HG03060 (cell line): ENCODE data around the gene EIF3A.

Experiments
- ATAC-seq: cut with Tn5 transposase; IDR thresholded peaks from one replicate; pipeline ENCODE4 v1.9.1; 2021; ENCODE audit warnings: low read depth, moderate number of reproducible peaks; ENCODE audit not compliant: unreplicated experiment

The EIF3A gene

DNA sequence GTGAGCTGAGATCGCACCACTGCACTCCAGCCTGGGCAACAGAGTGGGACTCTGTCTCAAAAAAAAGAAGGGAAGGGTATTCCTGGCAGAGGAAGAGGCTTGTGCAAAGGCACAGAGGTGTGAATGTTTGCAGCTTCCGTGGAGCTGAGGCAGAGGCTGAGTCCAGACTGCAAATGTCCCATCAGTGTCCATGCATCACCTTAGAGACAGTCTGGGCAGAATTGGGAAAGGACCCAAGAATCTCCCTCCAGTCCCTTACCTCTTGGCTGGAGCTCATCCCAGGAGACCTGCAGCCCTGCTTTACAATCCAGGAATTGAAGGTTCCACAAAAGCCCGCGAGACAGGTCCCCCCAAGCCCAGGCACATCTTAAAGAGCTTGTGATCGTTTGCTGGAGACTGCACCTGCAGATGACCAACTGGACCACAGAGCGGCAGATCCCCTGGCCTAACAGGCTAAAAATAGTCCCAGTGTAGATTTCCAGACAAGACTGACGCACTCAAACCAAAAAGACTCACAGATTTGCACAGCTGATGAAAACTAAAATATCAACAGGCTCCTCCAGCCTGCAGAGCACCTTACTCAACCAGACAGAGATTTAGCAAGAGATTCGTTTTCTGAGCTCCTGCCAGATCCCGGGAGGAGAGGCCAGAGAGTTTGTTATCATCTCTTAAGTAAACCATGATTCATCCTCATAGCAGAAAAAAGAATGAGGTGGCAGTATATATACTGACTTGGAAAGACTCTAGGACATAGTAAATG is 74.0 kb downstream of the EIF3A start:
- ATAC-seq: no peak

DNA sequence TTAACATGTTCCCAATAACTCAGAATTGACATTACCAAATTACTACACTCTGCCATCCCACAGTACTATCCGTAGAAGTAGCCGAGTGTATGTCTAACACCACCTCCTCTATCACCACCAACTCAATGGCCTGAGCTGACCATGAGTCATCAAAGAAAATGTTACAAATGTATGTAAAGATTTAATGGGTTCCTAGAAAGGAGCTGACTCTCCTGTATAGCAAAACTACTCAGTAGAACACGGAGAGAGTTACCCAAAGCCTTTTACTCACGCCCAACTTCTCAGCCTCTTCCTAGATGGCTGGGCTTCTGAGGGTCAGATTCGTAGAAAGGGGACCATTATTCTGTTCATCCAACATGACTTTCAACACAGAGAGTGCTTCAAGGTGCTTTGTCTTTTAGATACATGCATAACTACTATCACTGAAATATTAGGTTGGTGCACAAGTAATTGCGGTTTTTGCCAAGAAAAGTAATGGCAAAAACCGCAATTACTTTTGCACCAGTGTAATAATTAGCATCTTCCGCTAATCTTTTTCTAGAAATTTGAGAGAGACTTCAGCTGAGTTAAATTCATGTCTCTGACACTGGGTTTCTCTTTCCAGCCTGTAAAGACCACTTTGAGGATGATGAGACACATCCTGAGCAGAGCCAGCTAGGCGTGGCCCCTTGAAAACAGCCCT is 75.1 kb downstream of the EIF3A start:
- ATAC-seq: no peak

DNA sequence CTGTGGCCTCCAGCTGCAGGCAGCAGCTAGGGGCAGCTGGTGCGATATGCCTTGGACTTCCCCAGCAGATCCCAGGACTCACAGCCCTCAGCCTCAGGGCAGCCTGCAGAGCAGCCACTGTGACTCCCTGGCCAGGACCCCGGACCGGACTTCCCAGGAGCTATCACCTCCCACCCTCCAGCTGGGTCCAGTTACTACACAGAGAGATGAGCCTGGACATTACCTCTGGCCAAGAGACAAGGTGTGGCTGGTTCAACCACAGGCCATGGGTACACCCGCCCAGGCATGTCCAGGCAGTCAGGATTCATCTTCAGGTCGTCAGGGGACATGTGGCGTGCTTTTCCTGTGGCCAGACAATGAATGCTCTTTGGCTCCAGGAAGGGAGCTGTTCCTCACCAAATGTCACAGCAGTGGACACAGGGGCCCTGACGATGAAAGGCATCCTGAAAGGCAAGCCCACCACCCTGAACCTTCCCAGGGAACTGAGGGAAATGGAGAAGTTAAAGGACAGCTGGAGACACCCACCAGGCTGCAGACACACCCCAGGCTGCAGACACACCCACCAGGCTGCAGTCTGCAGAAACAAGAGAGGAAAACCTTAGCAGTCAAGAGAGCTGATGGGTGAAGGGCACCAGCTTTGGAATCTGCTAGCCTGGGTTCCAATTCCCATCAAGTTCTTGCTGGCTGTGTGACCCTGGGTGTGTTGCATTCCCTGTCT is 76.9 kb downstream of the EIF3A start:
- no peak for ATAC-seq

DNA sequence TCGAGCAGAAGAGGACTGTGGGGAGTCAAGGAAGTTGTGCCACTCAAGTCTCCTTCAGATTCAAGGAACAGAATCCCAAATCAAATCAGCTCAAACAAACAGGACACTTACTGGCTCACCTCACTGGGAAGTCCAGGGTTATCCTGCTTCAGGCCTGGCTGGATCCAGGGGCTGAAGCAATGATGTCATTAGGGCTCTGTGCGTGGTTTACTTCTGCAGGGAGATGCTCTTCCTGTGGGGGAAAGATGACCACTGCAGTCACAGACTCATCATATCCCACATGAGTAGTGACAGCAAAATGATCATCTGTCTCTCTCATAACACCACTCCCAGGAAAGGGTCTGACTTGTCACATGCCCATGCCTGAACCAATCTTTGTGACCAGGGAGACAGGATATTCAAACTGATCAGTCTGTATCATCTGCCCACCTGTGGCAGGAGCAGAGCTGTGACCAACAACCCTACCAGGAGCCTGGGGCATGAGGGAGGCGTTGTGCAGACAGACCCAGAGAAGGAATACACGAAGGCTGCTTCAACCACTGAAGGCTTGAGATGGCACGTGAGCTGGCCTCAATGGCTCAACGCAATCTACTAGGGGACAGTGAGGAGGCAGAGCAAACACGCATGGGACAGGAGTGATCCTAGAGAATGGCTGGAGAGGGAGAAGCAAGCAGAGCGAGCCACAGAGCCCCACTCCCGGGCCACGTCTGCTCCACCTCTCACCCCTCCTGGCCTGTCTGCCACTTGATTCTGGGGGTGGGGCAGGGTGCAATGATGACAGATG is 78.7 kb downstream of the EIF3A start:
- no peak for ATAC-seq

DNA sequence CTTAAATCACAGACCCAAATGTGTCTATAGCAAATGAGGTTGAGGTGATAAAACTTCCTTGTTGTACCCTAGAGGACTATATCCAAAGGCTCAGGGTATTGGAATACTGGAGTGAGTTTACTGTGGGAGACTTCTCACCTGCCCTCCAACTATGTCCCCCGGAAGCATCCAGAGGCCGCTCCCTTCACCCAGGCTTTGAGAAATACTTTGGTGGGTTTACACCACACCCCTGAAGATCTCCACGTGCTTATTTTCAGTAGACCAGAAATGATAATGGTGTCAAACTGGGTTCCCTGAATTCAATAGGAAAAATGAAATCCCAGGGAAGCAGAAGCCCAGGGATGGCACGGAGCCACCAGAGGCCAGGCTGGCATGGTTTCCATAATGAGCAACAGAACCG is 82.4 kb downstream of the EIF3A start:
- no peak for ATAC-seq

DNA sequence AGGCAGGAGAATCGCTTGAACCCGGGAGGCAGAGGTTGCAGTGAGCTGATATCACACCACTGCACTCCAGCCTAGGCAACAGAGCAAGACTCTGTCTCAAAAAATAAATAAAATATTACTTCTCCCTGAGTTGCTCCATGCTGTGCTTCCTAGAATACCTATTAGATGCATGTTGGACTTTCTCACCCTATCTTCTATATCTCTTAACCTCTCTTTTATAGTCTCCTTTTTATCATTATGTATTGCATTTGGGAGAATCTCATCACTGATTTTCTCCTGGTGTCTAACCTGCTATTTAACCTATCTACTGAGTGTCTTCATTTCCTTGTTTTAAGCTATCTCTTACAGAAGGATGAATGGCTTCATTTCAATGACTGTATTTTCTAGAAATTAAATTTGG is 83.2 kb downstream of the EIF3A start:
- ATAC-seq: no peak

DNA sequence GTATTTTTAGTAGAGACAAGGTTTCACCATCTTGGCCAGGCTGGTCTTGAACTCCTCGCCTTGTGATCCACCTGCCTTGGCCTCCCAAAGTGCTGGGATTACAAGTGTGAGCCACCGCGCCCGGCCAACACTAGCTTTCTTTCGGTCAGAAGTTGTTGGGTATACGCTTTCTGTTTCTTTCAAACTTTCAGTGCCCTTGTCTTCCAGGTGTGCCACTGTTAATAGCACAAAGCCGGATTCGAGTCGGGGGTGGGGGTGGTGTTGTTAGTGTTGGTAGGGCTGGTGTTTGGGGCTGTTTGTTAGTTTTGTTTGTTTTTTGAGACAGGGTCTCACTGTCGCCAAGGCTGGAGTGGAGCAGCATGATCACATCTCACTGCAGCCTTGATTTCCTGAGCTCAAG is 84.9 kb downstream of the EIF3A start:
- ATAC-seq: no peak

DNA sequence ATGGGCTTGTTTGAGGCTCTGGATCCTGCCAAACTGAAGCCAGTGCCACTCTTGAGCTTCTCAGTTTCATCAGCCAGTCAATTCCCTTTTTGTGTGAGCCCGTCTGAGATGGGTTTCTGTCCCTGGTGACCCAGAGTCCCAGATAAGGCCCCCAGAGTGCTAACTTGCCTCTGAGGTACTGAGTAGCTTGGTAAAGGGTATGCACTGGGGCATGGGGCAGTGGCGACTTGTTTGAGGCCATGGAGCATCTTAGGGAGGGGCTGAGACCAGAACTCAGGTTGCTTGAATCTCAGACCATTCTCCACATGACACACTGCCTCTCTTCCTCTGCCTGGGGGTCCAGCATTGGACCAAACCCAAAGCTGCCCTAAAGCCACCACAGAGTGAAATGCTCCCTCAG is 86.3 kb downstream of the EIF3A start:
- no peak for ATAC-seq

DNA sequence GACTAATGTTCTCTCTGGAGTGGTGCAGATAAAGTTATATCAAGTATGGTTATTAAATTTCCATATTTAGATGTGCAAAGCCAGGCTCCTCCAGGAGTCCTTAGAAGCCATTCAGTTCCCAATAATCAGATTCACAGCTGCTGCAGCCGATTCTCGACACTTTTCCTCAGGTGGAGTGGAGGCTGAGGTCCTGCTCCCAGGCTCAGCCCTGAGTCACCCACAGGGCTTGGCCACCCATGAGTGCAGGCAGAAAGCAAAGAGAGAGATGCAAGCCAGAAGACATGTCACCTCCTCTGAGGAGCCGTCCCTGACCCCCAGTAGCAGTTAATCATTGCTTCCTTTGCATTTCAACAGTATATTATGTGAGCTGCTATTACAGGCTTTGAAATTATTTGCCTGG is 87.4 kb downstream of the EIF3A start:
- ATAC-seq: no peak

DNA sequence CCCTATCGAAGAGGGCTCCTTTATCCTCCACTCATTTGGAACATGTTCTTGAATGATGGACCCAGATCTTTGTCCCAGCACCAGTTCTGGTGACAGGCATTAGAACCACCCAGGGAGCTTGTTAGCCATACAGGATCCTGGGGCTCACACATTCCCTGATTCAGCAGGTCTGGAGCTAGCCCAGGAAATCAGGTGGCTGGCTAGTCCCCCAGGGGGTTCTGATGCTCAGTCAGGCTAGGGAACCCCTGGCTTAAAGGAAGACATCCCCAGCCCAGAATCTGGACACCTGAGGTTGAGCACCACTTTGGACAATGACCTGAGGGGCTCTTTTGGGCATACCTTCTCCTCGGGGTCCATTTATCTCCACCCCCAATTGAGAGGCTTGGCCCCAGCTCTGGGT is 88.1 kb downstream of the EIF3A start:
- ATAC-seq: no peak

DNA sequence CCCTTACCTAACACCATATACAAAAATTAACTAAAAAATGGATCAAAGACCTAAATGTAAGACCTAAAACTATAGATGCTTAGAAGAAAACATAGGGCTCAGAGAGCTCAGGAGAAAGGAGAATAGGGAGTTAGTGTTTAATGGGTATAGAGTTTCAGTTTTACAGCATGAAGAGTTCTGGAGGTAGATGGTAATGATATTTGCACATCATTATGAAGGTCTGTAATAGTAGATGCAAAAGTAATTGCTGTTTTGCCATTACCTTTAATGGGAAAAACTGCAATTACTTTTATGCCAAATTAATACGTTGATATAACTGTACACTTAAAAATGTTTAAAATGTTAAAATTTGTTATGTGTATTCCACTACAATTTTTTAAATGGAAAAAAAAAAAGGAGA is 90.3 kb downstream of the EIF3A start:
- no peak for ATAC-seq

DNA sequence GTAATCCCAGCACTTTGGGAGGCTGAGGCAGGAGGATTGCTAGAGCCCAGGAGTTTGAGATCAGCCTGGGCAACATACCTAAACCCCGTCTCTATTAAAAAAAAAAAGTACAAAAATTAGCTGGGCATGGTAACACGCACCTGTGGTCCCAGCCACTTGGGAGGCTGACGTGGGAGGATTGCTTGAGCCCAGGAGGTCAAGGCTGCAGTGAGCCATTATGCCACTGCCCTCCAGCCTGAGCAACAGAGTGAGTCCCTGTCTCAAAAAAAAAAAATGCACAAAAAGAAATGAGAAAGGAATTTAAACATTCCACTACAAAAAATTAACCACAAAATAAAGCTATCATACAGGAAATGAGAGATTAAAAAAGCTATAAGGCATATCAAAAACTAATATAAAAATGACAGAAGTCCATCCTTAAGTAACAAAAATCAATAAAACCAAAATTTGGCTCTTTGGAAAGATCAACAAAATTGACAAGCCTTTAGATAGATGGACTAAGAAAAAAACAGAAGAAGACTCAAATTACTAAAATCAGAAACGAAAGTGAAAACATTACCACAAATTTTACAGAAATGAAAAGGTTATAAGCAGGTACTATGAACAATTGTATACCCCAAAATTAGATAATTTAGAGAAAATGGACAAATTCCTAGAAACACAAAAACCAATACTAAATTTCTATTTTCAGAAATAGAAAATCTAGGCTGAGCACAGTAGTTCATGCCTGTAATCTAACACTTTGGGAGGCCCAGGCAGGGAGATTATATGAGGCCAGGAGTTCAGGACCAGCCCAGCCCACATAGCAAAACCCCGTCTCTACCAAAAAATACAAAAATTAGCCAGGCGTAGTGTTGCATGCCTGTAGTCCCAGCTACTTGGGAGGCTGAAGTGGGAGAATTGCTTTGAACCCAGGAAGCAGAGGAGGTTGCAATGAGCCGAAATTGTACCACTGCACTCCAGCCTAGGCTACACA is 93.5 kb downstream of the EIF3A start:
- no peak for ATAC-seq

DNA sequence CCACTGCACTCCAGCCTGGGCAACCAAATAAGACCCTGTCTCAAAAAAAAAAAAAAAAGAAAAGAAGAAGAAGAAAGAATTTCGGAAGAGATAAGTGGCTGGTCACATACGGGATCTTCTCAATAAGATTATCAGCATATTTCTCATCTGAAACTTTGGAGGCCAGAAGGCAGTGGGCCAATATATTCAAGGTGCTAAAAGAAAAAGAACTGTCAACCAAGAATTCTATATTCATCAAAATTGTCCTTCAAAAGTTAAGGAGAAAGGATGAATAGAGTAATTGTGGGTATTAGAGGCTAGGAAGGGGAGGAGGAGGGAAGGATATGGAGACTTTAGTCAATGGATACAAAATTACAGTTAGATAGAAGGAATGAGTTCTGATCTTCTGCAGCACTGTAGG is 95.0 kb downstream of the EIF3A start:
- ATAC-seq: no peak
